ENCODE data around the gene REN.
A peak's percentile ranks its signal among the peaks of the same experiment; 100 is the strongest.

The REN gene

DNA sequence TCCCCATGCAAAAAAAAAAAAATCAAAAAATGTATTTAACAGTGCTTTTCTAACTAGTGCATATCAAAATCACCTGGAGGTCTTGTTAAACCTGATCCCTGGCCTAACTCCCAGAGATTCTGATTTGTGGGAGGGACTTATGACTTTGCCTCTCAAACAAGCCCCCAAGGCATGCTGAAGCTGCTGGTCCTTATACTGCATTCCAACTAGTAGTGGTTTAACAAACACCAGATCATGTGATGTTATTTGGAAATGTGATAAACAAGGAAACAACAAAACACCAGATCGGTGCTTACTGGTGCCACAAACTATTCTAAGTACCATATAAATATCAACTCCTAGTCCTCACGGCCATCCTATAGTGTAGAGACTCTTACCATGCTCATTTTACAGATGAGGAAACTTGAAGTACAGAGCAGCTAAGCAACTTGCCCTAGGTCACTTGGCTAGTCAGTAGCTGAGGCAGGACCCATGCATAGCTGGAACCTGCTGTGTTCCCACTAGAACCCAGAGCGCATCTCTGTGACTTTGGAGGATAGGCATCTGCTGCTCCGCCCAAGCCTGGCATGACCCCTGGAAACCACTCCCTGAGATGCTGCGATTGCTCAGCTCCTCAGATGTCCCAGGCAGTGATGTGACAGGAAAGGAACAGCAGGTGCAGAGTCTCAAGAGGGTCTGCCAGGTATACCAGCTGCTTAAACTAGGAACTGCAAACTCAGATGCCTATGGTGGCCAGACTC lies 55.1 kb downstream of the REN start:
- DNase-seq: no peak

DNA sequence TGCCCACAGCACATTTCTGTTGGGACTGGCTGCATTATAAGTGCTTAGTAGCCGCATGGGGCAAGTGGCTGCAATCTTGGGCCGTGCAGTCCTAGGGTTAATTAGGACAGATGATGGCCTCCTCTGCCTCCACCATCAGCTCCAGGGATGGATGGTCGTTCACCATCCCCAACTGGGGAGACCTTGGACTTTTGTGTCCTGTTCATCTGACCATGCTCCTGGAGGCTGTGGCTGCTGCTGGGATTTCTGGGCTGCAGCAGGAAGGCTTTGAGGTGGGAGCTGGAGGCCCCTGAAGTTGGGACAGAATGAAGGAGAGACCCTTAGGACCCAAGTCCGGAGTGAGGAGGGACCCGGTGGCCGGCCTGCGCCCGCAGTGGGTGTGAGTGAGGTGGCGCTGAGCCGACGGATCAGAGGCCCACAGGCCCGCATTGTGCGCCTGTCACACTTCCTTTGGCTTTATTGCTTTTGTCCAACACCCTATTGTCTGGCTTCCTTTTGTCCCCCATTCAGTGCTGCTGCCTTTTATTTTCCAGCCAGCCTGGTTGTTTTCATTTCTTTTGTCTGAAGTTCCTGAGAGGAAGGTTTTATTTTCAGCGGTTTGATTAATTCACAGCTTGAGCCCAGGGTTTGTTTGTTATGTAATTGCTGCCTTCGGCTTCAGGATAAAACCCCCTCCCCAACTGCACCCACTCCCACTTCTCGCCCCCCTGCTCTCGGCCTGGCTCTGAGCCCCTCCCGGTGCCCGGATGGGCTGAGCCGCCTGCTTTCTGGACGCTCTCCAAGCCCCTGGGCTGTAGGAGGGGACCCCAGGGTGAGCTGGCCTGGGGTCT lies 57.6 kb downstream of the REN start:
- peak in 3 of 56 donors; percentile 14 to 20 (median 19) for DNase-seq

DNA sequence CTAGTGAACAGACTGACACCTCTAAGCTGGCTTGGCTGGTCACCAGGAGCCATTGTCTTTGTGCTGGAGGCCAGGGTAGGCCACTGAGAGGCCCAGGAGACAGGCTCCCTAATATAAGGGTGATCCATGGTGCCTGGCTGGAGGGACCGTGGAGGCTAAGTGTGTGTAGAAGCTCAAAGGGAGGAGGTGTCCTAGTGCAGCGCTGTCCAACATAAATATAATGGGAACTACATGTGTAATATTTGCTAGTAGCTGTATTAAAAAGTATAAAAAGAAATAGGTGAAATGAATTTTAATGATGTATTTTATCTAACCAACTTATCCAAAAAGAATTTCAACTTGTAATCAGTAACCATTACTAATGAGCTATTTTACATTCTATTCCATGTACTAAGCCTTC lies 58.2 kb downstream of the REN start:
- DNase-seq: no peak

DNA sequence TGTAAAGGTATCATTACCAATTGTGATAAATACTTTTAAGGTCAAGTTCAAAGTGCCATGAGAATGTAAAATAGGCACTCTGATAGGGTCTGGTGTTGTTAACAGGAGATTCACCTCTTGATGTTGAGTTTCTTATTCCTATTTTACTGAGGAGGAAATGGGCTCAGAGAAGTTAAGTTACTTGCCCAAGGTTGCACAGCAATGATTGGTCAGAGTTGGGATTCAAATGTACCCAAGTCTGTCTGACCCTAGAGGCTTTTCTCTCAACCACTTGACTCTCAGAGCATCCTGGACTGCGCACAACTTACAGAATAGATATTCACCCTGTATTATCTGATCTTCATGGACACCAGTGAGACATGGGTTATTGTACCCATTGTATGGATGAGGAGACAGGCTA lies 59.3 kb downstream of the REN start:
- DNase-seq: no peak

DNA sequence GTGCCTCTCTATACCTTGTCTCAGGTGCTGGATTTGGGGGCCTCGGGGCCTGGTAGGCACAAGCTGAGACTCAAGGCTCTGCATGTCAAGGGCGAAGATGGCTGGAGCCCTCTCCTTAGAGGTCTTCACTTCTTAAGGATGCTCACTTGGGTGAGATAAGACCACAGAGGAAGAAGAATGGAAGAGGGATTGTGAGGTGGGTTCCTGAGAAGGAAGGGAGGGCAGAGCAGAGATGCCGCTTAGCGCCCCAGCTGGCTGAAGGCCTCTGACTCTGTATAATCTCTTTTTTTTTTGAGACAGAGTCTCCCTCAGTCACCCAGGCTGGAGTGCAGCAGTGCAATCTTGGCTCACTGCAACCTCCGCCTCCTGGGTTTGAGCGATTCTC lies 61.0 kb downstream of the REN start:
- DNase-seq: no peak

Data from amygdala (tissue), 56 donors.